ENCODE measurements around the gene MICAL2.

The MICAL2 gene, protein sequence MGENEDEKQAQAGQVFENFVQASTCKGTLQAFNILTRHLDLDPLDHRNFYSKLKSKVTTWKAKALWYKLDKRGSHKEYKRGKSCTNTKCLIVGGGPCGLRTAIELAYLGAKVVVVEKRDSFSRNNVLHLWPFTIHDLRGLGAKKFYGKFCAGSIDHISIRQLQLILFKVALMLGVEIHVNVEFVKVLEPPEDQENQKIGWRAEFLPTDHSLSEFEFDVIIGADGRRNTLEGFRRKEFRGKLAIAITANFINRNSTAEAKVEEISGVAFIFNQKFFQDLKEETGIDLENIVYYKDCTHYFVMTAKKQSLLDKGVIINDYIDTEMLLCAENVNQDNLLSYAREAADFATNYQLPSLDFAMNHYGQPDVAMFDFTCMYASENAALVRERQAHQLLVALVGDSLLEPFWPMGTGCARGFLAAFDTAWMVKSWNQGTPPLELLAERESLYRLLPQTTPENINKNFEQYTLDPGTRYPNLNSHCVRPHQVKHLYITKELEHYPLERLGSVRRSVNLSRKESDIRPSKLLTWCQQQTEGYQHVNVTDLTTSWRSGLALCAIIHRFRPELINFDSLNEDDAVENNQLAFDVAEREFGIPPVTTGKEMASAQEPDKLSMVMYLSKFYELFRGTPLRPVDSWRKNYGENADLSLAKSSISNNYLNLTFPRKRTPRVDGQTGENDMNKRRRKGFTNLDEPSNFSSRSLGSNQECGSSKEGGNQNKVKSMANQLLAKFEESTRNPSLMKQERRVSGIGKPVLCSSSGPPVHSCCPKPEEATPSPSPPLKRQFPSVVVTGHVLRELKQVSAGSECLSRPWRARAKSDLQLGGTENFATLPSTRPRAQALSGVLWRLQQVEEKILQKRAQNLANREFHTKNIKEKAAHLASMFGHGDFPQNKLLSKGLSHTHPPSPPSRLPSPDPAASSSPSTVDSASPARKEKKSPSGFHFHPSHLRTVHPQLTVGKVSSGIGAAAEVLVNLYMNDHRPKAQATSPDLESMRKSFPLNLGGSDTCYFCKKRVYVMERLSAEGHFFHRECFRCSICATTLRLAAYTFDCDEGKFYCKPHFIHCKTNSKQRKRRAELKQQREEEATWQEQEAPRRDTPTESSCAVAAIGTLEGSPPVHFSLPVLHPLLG

DNA sequence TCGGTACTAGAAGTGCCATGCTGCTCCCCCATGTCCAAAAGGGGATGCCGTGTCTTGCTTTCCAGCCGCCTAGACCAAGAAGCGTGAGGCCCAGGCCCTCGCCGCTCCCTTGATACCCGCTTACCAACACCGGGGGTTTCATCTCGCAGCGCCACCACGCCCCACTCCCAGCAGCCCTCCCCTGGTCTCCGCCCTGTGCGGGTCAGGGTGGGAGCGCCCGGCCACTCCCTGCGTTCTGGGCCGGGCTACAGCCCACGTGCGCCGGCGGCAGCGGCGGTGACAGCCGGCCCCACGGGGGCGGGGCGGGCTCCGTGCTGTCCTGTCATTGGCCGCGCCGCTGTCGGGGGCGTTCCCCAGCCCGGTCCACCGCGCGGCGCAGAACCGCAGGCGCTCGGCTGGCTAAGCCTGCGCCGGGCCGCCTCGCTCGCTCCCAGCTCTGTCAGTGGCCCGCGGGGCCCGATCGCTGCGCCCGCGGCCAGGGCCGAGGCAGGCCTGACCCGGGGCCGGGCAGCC lies at the start of gene MICAL2:
Gene MICAL2 (plus strand): TSS at position 390 of the 513 bp plus-strand sequence. CDS start 51,566 bp downstream, outside the sequence.
- DNase-seq (ENCODE audit: insufficient read length, low spot score), result peak; percentile 92
- peak; percentile 80 for FAIRE-seq

DNA sequence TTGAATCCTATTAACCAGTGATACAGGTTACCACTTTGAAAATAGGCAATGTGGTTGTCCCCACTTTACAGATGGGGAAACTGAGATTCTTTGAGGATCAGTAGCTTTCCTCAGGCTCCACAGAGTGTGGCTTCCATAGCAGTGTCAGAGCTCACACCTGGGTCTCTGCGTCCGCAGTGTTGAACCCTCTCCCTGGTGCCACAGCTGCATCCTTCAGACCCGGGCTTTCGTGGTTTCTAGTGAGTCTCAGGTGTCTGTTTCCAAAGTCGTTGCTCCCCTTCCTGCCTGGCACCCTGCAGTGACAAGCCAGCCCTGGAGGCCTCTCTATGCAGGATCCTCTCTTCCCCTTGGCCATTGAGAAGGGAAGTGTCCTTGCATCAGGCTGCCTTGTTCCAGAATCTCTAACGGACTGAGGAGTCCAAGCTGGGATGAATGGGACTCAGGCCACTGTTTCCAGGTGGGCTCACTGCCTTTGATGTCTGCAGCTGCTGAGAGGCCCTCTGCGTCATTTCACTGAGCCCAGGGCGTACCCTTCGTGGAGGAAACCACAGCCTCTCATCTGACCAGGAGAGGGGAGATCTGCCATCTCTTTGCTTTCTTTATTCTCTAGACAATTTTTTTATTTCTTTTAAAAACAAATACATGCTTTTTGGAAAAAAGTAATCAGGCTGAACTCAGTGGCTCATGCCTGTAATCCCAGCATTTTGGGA lies 48.4 kb upstream of the MICAL2 start:
- FAIRE-seq (no peak), DNase-seq (ENCODE audit: insufficient read length, low spot score) (no peak)

DNA sequence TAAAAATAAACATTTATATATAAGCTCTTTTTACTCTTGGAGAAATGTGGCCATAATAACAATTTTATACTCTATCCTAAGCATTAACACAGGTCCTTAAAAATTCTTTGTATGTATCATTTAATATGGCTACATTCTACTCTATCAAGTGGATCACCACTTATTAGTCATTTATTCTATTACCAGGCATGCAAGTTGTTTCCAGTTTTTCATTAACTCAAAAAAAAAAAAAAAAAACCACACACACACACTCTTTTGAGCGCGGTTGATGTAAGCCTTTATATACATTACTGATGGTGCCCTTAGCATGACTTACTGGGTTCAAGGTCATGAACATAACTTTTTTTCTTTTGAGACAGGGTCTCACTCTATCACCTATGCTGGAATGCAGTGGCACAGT lies 47.1 kb upstream of the MICAL2 start:
- FAIRE-seq (no peak), DNase-seq (ENCODE audit: insufficient read length, low spot score) (no peak)

DNA sequence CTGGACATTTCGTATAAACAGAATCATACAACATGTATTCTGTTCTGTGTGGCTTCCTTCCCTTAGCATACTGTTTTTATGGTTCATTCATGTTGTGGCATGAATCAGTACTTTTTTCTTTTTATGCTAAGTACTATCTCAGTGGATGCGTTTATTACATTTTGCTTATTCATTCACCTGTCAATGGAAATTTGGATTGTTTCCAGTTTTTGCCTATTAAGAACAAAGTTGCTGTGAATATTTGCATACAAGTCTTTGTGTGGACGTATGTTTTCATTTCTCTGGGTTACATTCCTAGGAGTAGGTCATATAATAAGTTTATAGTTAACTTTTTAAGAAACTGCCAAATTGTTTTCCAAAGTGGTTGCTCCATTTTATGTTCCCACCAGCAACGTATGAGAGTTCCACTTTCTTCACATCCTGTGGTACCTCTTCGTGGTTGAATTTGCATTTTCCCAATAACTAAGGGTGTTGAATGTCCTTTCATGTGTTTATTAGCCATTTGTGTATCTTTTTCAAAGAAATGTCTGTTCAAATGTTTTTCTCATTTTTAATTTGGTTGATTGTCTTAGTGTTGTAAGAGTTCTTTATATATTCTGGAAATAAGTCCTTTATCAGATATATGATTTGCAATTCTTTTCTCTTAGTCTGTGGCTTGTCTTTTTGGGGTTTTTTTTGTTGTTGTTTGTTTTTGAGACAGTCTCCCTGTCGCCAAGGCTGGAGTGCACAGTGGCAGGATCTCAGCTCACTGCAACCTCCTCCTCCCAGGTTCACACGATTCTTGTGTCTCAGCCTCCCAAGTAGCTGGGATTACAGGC lies 46.0 kb upstream of the MICAL2 start:
- FAIRE-seq (no peak), DNase-seq (ENCODE audit: insufficient read length, low spot score) (no peak)

DNA sequence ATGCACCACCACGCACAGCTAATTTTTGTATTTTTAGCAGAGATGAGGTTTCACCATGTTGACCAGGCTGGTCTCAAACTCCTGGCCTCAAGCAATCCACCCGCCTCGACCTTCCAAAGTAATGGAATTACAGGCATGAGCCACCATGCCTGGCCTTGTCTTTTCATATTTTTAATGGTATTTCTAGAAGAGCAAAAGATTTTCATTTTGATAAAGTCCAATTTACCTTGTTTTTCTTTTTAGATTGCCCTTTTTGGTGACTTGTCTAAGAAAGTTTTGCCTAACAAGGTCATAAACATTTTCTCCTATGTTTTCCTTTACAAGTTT lies 45.5 kb upstream of the MICAL2 start:
- DNase-seq (ENCODE audit: insufficient read length, low spot score) (no peak), FAIRE-seq (no peak)

DNA sequence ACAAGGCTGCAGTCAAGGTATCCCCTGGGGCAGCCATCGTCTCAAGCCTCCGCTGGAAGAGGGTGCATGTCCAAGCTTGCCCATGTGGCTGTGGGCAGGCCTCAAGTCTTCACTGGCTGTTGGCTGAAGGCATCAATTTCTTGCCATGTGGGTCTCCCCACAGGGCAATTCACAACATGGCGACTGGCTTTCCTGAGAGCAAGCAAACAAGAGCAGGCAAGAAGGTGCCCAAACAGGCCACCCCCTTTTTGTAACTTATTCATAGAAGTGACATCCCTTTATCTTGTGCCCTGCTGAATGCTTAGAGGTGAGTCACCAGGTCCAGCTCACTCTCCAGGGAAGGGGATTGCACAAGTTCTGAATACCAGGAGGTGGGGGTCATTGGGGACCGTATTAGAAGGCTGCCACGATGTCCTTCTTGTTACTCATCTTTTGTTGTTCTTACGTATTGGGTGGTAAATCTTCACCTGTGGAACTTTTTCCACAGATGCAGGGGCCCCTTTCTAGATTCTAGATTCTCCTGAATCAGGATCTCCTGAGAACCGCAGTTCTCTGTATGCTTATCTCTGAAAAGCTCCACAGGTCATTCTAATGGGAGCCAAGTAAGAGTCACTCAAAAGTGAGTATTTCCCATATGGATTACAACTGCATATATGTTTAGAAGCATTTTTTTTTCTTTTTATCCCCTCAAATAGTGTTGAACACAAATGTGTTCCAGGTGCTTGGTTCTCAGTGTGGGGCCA lies 44.2 kb upstream of the MICAL2 start:
- FAIRE-seq (peak; percentile 60), DNase-seq (ENCODE audit: insufficient read length, low spot score) (peak; percentile 79)

DNA sequence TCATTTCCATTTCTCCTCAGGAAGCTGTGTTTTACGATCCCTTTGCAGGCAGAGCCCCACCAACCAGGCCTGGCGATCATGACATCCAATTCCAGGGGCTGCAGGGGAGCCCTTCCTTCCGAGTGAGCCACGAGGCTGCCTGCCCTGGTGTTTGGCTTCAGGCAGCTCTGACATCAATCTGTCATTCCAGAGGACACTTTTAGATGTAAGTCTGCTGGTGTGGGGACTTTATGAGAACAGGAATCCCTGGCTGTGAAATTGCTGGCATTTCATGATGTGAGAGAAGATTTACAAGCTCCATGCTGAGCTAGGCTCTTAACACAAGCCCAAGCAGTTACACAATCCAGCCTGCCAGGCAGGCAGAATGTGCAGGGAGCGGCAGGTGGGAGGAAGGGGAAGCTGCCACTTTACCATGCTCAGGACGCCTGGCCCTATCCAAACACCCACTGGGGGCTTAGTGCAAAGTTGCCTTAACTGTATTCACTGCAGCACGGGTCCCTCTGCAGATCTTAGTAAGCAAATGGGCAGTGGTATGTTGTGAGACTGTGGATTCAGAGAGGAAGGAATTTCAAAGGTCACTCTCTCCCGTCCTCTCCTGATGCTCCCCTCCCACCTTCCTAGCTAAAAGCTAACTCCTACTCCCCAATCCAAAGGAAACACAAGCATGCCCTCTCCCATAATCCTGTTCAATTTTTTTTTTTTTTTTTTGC lies 43.4 kb upstream of the MICAL2 start:
- FAIRE-seq, result peak; percentile 95
- peak; percentile 63 for DNase-seq (ENCODE audit: insufficient read length, low spot score)

DNA sequence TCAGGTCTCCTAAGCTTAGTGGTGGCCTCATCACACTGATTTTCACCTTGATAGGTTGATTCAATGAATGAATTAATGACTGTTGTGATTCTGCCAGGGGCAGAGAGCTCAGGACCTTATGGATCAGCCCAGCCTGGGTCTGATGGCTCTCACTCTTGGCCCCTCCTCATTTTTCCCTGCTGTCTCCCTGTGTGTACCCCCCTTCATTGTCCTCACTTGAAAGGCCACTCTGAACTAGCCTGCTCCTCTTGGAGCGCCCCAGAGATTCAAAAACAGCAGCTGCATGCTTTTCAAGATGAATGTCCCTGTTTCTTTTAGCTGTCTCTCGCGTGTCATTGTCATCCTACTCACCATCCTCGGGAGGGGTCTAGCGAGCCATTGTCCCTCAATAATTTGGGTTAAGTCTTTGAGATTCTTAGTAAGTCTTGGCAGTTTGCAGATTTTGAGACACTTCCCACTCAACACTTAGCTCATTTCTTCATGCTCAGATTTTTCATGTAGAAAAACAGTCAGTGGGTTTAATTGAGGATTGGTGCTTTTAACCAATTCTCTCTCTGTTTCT lies 42.5 kb upstream of the MICAL2 start:
- FAIRE-seq (no peak), DNase-seq (ENCODE audit: insufficient read length, low spot score) (no peak)

DNA sequence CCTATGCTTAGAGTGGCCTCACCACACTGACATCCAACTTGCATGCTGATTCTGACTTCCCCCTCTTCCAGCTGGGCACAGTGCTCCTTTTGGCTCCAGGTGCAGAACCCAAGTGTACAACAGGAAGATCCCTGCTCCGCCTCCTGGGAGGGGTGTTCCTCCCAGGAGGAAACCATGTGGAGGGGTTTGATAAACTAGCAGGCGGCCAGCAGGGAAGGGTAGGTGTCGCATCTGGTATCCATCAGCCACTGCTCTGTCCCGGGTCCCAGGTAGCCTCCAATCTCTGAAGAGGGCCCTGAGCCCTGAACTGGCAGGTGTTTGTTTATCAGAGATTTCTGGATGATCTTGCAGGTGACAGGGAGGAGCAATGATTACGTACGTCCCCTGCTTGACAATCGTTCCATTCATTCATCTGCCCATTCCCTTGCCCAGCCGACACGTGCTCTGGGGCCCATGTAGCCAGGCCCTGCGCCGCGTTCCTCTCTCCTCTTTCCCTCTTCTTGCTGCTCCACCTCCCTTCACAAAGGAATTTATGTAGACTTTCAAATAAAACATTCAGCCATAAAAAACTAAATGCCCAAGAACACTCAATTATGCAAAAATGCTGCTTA lies 41.2 kb upstream of the MICAL2 start:
- FAIRE-seq (no peak), DNase-seq (ENCODE audit: insufficient read length, low spot score) (no peak)

DNA sequence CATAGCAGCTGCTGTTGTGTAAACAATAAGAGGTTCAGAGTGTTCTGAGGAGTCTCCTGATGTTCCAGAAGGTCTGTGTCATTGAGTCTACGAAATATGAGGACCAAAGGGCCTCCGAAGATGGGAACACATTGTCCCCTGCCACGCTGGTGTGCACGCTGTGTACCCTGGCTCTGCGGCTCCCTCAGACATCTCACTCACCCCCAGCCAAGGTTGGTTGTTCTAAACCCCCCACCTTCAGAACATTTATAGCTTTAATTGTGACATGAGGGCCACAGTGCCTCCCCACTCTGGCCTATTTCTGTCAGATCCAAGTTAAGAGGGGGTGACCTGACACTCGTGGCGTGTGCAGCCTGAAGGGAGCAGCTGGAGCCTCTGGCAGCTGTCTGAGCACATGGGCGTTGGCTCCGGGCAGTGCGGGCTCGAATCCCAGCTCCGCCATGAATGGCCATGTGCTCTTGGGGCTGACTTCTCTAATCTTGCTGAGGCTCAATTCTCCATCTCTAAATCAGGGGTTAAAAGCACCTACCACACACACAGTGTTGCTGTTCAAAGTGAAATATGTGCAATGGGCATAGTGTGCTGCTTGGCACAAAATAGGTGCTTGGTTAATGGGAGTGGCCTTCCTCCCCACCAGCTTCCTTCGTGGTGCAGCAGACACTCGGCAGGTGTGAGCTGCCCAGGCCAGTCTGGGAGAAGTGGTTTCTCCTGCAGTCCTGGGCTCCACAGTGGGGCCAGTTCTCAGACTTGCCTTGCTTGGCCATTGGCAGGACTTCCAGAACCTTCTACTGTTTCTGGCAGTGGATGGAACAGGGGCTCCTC lies 39.7 kb upstream of the MICAL2 start:
- FAIRE-seq, result no peak
- DNase-seq (ENCODE audit: insufficient read length, low spot score), result no peak

DNA sequence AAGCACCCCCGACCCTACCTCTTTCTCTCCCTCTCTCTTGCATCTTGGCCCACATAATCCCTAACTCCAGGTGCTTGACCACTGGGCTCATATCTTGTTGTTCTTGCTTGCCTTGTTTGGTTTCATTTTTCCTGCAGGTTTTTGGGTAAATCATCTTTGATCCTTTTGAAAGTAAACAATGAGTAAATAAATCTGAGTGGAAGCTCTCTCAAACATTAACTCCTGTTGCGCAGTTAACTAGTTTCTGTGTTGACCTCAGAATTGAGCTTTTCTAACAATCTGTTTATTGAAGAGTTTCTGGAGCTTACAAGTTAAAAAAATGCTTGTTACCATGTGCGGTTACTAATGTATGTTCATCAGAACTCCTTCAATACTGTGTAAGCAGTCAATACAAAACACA lies 38.8 kb upstream of the MICAL2 start:
- DNase-seq (ENCODE audit: insufficient read length, low spot score) (no peak), FAIRE-seq (no peak)

DNA sequence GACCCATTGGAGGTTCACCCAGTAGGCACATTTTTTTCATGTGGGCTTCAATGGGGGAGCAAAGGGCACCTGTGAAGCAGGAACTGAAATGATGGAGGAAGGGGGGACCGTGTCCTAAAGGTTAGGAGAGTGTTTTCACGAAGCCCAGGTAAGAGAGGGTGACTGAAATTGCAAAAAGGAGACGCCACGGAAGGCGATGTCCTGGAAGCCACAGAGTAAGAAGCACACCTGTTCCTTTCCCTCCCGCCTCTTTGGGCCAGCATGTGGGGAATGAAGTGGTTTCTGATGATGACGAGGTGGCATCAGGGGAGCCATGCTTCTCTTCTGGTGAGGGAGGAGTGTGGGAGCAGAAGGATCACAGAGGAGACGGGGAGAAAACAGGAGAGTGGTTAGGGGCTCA lies 37.0 kb upstream of the MICAL2 start:
- DNase-seq (ENCODE audit: insufficient read length, low spot score), result no peak
- peak; percentile 9 for FAIRE-seq

DNA sequence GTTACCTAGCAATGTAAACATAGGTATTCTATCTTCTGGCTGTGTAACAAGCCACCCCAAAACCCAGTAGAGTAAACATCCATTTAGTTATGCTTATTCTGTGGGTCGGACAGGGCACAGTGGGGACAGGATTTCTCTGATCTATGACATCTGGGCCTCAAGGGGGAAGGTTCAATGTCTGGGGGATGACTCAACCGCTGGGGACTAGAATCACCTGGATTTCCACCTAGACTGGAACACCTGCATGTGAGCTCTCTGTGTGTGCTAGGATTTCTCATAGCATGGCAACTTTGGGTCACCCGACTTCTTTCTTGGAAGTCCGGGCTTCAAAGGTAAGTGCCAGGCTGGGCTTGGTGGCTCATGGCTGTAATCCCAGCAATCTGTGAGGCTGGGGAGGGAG lies 36.5 kb upstream of the MICAL2 start:
- no peak for DNase-seq (ENCODE audit: insufficient read length, low spot score)
- peak; percentile 38 for FAIRE-seq

DNA sequence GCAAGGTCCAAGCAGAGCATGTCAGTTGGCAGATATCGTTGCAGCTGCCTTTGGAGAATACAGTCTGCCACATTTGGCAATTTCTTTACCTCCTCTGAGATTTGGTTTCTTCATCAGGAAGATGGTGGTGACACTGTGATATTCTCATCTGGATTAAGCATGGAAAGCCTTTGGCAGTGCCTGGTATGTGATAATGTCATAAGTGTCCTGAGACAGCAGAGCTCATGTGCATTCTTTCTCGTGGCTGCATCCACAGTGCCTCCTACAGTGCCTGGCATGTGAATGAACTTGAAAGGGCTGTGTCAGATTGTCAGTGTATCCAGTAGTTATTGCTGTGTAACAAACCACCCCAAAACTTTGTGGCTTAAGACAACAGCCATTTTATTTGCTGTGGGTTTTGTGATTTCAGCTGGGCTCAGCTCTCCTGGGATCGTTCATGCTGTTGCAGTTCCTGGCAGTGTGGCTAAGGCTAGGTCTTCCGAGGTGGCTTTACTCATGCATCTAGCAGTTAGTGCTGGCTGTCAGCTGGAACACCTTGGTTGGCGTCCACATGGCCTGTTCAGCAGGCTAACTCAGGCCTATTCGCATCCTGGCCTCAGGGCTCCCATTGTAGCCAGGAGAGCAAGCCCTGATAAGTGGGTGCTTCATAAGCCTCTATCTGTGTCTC lies 35.7 kb upstream of the MICAL2 start:
- DNase-seq (ENCODE audit: insufficient read length, low spot score), result no peak
- no peak for FAIRE-seq

DNA sequence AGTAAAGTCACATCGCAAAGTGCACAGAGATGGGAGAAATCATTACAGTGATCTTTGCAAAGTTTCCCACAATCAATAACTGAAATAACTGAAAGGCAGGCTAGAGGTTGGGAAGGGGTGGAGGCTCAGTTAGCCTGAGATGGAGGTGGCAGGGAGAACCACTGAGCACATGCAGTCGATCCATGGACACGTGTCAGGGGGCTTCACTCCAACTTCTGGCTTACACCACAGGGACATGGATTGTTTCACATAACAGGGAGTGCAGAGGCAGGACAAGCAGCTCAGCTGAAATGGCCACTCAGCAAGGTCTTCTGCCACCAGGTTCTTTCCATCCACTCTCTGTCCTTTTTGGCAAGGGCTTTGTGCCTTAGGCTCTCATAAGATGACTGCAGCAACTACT lies 35.1 kb upstream of the MICAL2 start:
- DNase-seq (ENCODE audit: insufficient read length, low spot score) (no peak), FAIRE-seq (no peak)

All from HTR-8/SVneo (cell line).